Stomach (tissue), 9 donors: ENCODE results near the gene SERPINA5. TPM values are rescaled to one million over a fixed set of nuclear protein-coding genes. Genes with fewer than 3 reads are reported as not detected.

ENCODE experiments used
- DNase-seq, 2 donors: peaks; one replicate each; pipeline versions ENCODE4 v3.0.0 to v3.0.0-alpha.2; 2013 to 2019
- H3K27ac ChIP-seq, 5 donors: fragments of 200-600 bp in 4 of 5; sonication (generic) in 4 of 5; one replicate each; pipeline ENCODE4 v1.5.1; 2013 to 2019; ENCODE audit warnings: mild to moderate bottlenecking in 1 of 5, moderate library complexity in 1 of 5
- H3K27me3 ChIP-seq, 3 donors: fragments of 200-600 bp; sonication (generic); one replicate each; pipeline ENCODE4 v1.5.1; 2017 to 2019; ENCODE audit warnings: mixed run types in 1 of 3
- H3K36me3 ChIP-seq, 4 donors: fragments of 200-600 bp; sonication (generic); 1 replicate in 3 of 4; 2 replicates in 1 of 4; pipeline ENCODE4 v1.5.1; 2016 to 2019
- H3K4me1 ChIP-seq, 4 donors: fragments of 200-600 bp; sonication (generic); one replicate each; pipeline ENCODE4 v1.5.1; 2016 to 2019
- H3K4me3 ChIP-seq, 4 donors: fragments of 200-600 bp; sonication (generic) in 3 of 4; one replicate each; pipeline ENCODE4 v1.5.1; 2016 to 2019; ENCODE audit warnings: mild to moderate bottlenecking in 1 of 4
- H3K9me3 ChIP-seq, 4 donors: fragments of 200-600 bp; sonication (generic); one replicate each; pipeline ENCODE4 v1.5.1; 2016 to 2019
- EP300 ChIP-seq: sonication (generic); formaldehyde crosslinking; IDR thresholded peaks from one replicate; pipeline ENCODE4 v1.6.1; 2017; ENCODE audit warnings: antibody characterized with exemption
- POLR2A ChIP-seq, 4 donors: fragments of 450-650 bp; IDR thresholded peaks; one replicate each; pipeline ENCODE4 v1.6.1; 2016; ENCODE audit warnings: antibody characterized with exemption in 4 of 4, control low read depth in 2 of 4, mild to moderate bottlenecking in 1 of 4, moderate library complexity in 1 of 4
- POLR2AphosphoS5 ChIP-seq, 3 donors: sonication (generic); formaldehyde crosslinking; IDR thresholded peaks; one replicate each; pipeline ENCODE4 v1.6.1; 2016; ENCODE audit warnings: antibody characterized with exemption in 3 of 3
- WGBS, 5 donors: extraction: QIAGEN DNeasy Blood & Tissue Kit in 3 of 5; methylation state at CpG; one replicate each; pipeline versions ENCODE4 v1.1.5 to v1.1.7; 2013 to 2018; 5-methylcytosine and 5-hydroxymethylcytosine counted together
- intact Hi-C: fragments of 100-400 bp; cut with DNase I; formaldehyde crosslinking; loops from one replicate; pipeline ENCODE4 v1.15.1; 2023; ENCODE audit warnings: low total_unique reads
- polyA plus RNA-seq, 3 donors: library from polyadenylated mRNA; stranded (reverse); fragments of 200-250 nt; gene quantifications; one replicate each; pipeline ENCODE4 v1.2.3, GENCODE V29; 2013
- total RNA-seq, 5 donors: library from RNA; depleted of rRNA; stranded (reverse); fragments of >200 nt; gene quantifications; one replicate each; pipeline versions ENCODE4 v1.1.0 to v1.2.3, GENCODE V29; 2014 to 2016
- TF ChIP-seq, protein P1 (sequence below), 7 experiments: fragments of 450-650 bp in 4 of 7; fragments of 200-600 bp in 3 of 7; sonication (generic) in 3 of 7; IDR thresholded peaks; one replicate each; pipeline ENCODE4 v1.5.1; 2016 to 2019; ENCODE audit warnings: antibody characterized with exemption in 7 of 7, control low read depth in 2 of 7, mild to moderate bottlenecking in 1 of 7
- donor health status: healthy with polysubstance abuse.
- donor health status: Bipolar disorder and iron deficiency.
- donor health status: healthy.

The SERPINA5 gene
- total and polyA plus RNA-seq, 8 donors, result 1.7 to 10.7 (median 3.9) TPM; not detected in 2

GRCh38 chr14:94568186-94568585, 13.0 kb upstream of the SERPINA5 start:
- Histone ChIP-seq H3K27ac (no peak overlapping the region), H3K4me1 (peaks cover 0 to 10% (median 3%) of the 10 kb centered on the region in 4 donors), H3K36me3 (no peaks in the 10 kb centered on the region), H3K27me3 (no peaks in the 10 kb centered on the region), H3K9me3 (no peaks in the 10 kb centered on the region), H3K4me3 (no peak overlapping the region)
- intact Hi-C loops, result no loop called here
- TF ChIP-seq POLR2AphosphoS5 (IDR thresholded peaks at IDR 0.05), result no peak
- no peak for TF ChIP-seq EP300
- TF ChIP-seq, protein P1, sequence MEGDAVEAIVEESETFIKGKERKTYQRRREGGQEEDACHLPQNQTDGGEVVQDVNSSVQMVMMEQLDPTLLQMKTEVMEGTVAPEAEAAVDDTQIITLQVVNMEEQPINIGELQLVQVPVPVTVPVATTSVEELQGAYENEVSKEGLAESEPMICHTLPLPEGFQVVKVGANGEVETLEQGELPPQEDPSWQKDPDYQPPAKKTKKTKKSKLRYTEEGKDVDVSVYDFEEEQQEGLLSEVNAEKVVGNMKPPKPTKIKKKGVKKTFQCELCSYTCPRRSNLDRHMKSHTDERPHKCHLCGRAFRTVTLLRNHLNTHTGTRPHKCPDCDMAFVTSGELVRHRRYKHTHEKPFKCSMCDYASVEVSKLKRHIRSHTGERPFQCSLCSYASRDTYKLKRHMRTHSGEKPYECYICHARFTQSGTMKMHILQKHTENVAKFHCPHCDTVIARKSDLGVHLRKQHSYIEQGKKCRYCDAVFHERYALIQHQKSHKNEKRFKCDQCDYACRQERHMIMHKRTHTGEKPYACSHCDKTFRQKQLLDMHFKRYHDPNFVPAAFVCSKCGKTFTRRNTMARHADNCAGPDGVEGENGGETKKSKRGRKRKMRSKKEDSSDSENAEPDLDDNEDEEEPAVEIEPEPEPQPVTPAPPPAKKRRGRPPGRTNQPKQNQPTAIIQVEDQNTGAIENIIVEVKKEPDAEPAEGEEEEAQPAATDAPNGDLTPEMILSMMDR (IDR thresholded peaks at IDR 0.05), result no peak
- no peak for TF ChIP-seq POLR2A (IDR thresholded peaks at IDR 0.05)
- no peak for DNase-seq
- 84 to 96% (median 91%) methylated on average over 9 of the region's 9 CpGs for WGBS, 5 donors

DNA sequence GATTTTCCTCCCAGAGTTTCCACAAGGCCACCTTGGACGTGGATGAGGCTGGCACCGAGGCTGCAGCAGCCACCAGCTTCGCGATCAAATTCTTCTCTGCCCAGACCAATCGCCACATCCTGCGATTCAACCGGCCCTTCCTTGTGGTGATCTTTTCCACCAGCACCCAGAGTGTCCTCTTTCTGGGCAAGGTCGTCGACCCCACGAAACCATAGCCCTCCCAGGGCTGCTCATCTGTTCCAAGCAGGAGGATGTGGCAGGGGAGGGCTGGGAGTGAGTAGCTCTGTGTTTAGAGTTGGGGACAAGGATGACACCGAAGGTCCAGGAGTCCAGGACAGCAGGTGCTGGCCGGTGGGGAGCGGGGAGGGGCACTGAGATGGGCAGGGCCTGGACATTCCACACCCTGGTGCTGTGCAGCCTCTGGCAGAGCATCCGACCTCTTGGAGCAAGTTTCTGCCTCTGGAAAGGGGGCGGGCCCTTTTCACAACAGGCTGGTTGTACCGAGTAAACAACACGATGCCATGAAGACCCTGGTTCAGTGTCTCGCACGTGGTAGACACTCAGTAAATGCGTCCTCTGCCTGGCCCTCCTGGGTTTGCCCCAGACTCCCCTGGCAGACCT, 11.7 kb upstream of the SERPINA5 start:
- Histone ChIP-seq H3K27ac (no peak overlapping the region), H3K27me3 (no peaks in the 10 kb centered on the region), H3K36me3 (no peaks in the 10 kb centered on the region), H3K4me1 (peaks cover 0 to 8% (median 3%) of the 10 kb centered on the region in 4 donors), H3K4me3 (no peak overlapping the region), H3K9me3 (no peaks in the 10 kb centered on the region)
- intact Hi-C loops, result no loop called here
- DNase-seq, result no peak
- 87 to 92% (median 91%) methylated on average over 15 to 20 of the region's 20 CpGs for WGBS, 5 donors
- TF ChIP-seq, protein P1 (IDR thresholded peaks at IDR 0.05), result no peak
- TF ChIP-seq EP300, result no peak
- no peak for TF ChIP-seq POLR2AphosphoS5 (IDR thresholded peaks at IDR 0.05)
- no peak for TF ChIP-seq POLR2A (IDR thresholded peaks at IDR 0.05)

DNA sequence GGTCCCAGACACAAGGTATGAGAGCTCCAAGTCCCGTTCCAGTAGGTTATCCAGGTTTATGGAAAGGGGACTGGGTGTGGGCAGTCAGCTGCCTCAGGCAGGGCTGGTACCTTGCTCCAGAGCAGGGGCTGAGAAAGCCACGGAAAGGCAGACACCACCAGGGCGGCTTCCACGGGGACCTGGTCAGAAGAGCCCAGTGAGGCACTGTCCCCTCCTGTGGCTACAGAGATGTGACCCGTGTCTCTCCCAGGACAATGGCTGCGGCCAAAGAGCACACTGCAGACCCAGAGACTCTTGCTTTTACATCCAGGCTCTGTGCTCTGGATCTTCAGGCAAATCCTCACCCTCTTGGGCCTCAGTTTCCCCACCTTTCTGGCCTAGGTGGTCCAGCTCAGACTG, 11.2 kb upstream of the SERPINA5 start:
- intact Hi-C loops, result no loop called here
- TF ChIP-seq POLR2AphosphoS5 (IDR thresholded peaks at IDR 0.05) (no peak), POLR2A (IDR thresholded peaks at IDR 0.05) (no peak), EP300 (no peak)
- TF ChIP-seq, protein P1 (IDR thresholded peaks at IDR 0.05), result no peak
- Histone ChIP-seq H3K27me3 (no peaks in the 10 kb centered on the region), H3K4me1 (peaks cover 0 to 8% (median 3%) of the 10 kb centered on the region in 4 donors), H3K4me3 (no peak overlapping the region), H3K9me3 (no peaks in the 10 kb centered on the region), H3K36me3 (no peaks in the 10 kb centered on the region), H3K27ac (no peak overlapping the region)
- no peak for DNase-seq
- WGBS, 5 donors, result 60 to 94% (median 94%) methylated on average over 1 to 6 of the region's 6 CpGs

DNA sequence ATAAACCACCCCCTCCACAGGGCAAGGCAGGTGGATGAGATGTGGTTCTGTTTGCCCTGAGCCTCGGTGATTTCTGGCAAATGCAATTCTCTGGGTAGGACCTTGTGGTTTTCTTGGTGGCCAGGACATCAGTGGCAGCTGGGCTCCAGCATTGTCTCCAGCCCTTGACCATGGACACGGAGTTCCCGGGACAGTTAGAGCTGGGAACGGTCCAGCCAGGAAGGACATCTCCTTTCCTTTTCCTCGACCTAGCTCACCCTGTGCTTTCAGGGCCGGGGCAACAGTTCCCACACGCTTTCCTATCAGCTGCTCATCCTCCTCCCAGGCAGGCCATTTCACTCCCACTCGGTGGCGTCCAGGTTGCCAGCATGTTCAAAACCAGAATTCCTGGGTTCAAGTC, 10.8 kb upstream of the SERPINA5 start:
- H3K4me3 ChIP-seq, result no peak overlapping the region
- H3K4me1 ChIP-seq, result peaks cover 0 to 8% (median 3%) of the 10 kb centered on the region in 4 donors
- no peaks in the 10 kb centered on the region for H3K9me3 ChIP-seq
- H3K27me3 ChIP-seq, result no peaks in the 10 kb centered on the region
- H3K27ac ChIP-seq, result no peak overlapping the region
- WGBS, 5 donors, result 81 to 90% (median 87%) methylated on average over 9 of the region's 9 CpGs
- DNase-seq, result no peak
- H3K36me3 ChIP-seq, result no peaks in the 10 kb centered on the region
- TF ChIP-seq POLR2A (IDR thresholded peaks at IDR 0.05), result no peak
- TF ChIP-seq, protein P1 (IDR thresholded peaks at IDR 0.05), result no peak
- intact Hi-C loops, result no loop called here
